ENCODE results near the gene HOXA11.

DNA sequence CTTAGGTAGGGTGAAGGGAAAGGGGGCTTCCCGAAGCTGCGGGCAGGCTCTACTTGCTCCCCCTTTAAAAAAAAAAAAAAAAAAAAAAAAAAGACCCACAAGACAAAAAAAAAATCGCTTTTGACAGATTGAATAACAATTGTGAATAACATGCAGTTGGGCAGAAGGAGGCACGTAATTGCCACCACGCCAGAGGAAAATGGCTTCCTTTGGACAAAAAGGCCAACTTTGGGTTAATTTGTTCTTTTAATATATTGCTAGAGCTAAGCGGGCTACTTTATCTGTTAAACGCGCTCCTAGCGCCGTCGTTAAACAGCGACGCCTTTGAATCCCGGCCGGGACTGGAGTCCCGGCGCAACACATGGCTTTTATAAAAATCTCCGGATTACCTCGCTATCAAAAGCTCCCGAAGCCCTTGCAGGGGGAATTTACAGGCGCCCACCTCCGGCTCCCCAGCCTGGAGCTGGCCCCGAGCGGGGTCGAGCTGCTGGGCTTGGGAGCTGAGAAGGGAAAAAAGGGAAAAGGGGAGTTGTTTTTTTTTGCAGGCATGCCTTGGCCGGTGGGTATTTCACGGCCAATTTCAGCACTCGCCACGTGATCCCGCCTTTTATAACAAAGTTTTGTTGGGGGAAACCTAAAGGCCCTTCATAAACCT is 1.2 kb downstream of the HOXA11 start:
- TF ChIP-seq, protein P1, sequence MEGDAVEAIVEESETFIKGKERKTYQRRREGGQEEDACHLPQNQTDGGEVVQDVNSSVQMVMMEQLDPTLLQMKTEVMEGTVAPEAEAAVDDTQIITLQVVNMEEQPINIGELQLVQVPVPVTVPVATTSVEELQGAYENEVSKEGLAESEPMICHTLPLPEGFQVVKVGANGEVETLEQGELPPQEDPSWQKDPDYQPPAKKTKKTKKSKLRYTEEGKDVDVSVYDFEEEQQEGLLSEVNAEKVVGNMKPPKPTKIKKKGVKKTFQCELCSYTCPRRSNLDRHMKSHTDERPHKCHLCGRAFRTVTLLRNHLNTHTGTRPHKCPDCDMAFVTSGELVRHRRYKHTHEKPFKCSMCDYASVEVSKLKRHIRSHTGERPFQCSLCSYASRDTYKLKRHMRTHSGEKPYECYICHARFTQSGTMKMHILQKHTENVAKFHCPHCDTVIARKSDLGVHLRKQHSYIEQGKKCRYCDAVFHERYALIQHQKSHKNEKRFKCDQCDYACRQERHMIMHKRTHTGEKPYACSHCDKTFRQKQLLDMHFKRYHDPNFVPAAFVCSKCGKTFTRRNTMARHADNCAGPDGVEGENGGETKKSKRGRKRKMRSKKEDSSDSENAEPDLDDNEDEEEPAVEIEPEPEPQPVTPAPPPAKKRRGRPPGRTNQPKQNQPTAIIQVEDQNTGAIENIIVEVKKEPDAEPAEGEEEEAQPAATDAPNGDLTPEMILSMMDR (IDR thresholded peaks at IDR 0.05) = no peak
- TF ChIP-seq, protein P2, sequence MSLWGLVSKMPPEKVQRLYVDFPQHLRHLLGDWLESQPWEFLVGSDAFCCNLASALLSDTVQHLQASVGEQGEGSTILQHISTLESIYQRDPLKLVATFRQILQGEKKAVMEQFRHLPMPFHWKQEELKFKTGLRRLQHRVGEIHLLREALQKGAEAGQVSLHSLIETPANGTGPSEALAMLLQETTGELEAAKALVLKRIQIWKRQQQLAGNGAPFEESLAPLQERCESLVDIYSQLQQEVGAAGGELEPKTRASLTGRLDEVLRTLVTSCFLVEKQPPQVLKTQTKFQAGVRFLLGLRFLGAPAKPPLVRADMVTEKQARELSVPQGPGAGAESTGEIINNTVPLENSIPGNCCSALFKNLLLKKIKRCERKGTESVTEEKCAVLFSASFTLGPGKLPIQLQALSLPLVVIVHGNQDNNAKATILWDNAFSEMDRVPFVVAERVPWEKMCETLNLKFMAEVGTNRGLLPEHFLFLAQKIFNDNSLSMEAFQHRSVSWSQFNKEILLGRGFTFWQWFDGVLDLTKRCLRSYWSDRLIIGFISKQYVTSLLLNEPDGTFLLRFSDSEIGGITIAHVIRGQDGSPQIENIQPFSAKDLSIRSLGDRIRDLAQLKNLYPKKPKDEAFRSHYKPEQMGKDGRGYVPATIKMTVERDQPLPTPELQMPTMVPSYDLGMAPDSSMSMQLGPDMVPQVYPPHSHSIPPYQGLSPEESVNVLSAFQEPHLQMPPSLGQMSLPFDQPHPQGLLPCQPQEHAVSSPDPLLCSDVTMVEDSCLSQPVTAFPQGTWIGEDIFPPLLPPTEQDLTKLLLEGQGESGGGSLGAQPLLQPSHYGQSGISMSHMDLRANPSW (CRISPR knock-in tag; conservative IDR thresholded peaks at IDR 0.05; ENCODE audit: low read depth) = no peak
- TF ChIP-seq, protein P3, sequence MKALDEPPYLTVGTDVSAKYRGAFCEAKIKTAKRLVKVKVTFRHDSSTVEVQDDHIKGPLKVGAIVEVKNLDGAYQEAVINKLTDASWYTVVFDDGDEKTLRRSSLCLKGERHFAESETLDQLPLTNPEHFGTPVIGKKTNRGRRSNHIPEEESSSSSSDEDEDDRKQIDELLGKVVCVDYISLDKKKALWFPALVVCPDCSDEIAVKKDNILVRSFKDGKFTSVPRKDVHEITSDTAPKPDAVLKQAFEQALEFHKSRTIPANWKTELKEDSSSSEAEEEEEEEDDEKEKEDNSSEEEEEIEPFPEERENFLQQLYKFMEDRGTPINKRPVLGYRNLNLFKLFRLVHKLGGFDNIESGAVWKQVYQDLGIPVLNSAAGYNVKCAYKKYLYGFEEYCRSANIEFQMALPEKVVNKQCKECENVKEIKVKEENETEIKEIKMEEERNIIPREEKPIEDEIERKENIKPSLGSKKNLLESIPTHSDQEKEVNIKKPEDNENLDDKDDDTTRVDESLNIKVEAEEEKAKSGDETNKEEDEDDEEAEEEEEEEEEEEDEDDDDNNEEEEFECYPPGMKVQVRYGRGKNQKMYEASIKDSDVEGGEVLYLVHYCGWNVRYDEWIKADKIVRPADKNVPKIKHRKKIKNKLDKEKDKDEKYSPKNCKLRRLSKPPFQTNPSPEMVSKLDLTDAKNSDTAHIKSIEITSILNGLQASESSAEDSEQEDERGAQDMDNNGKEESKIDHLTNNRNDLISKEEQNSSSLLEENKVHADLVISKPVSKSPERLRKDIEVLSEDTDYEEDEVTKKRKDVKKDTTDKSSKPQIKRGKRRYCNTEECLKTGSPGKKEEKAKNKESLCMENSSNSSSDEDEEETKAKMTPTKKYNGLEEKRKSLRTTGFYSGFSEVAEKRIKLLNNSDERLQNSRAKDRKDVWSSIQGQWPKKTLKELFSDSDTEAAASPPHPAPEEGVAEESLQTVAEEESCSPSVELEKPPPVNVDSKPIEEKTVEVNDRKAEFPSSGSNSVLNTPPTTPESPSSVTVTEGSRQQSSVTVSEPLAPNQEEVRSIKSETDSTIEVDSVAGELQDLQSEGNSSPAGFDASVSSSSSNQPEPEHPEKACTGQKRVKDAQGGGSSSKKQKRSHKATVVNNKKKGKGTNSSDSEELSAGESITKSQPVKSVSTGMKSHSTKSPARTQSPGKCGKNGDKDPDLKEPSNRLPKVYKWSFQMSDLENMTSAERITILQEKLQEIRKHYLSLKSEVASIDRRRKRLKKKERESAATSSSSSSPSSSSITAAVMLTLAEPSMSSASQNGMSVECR (CRISPR knock-in tag; IDR thresholded peaks at IDR 0.05; ENCODE audit: borderline replicate concordance) = no peak

Data from WTC11 (cell line).